HepG2 (cell line): ENCODE measurements around the gene DENND2D. TPM values are rescaled to one million over a fixed set of nuclear protein-coding genes. Genes with fewer than 3 reads are reported as not detected.

Experiments used
- AHR ChIP-seq: IDR thresholded peaks from 2 replicates; pipeline ENCODE4 v1.6.1; 2018; ENCODE audit warnings: missing genetic modification reagents, missing compliant biosample characterization
- CBX2 ChIP-seq, 2 experiments: fragments of 200-600 bp in 1 of 2; sonication (generic); formaldehyde crosslinking in 1 of 2; IDR thresholded peaks; 2 replicates each; pipeline versions ENCODE4 v1.7.0 to v1.8.1; 2018 to 2022; ENCODE audit warnings: low read depth in 2 of 2, low read length in 1 of 2, mild to moderate bottlenecking in 1 of 2, missing genetic modification reagents in 1 of 2
- CHD4 ChIP-seq: fragments of 200-600 bp; sonication (generic); IDR thresholded peaks from 2 replicates; pipeline ENCODE4 v1.7.0; 2017; ENCODE audit warnings: mild to moderate bottlenecking, low read length, borderline replicate concordance
- DPF2 ChIP-seq: sonication (generic); formaldehyde crosslinking; IDR thresholded peaks from 2 replicates; pipeline ENCODE4 v1.4.0; 2020; ENCODE audit warnings: mild to moderate bottlenecking, low read depth, missing genetic modification reagents, borderline replicate concordance
- ELF1 ChIP-seq: sonication (generic); formaldehyde crosslinking; IDR thresholded peaks from 2 replicates; pipeline ENCODE4 v1.4.0; 2020; ENCODE audit warnings: missing genetic modification reagents
- ELF3 ChIP-seq: IDR thresholded peaks from 2 replicates; pipeline ENCODE4 v1.6.1; 2016; ENCODE audit warnings: missing genetic modification reagents, missing compliant biosample characterization
- HNRNPL ChIP-seq: fragments of 200-400 bp; formaldehyde crosslinking; IDR thresholded peaks from 2 replicates; pipeline ENCODE4 v1.6.1; 2017; ENCODE audit warnings: mild to moderate bottlenecking, low read depth, low read length
- IKZF4 ChIP-seq: sonication (generic); formaldehyde crosslinking; IDR thresholded peaks from 2 replicates; pipeline ENCODE4 v1.5.1; 2020; ENCODE audit warnings: borderline replicate concordance, mild to moderate bottlenecking, low read depth, missing genetic modification reagents; ENCODE audit errors: not compliant biosample characterization
- MIXL1 ChIP-seq: IDR thresholded peaks from 2 replicates; pipeline ENCODE4 v1.6.1; 2016
- PBX2 ChIP-seq: IDR thresholded peaks from 2 replicates; pipeline ENCODE4 v1.6.1; 2016; ENCODE audit warnings: control low read depth
- PRDM15 ChIP-seq: sonication (generic); formaldehyde crosslinking; IDR thresholded peaks from 2 replicates; pipeline ENCODE4 v1.4.0; 2020; ENCODE audit warnings: missing genetic modification reagents
- RFX5 ChIP-seq: IDR thresholded peaks from 2 replicates; pipeline ENCODE4 v1.6.1; 2011; ENCODE audit warnings: low read depth, low read length, improper control_type of control experiment
- STAT5B ChIP-seq: sonication (generic); formaldehyde crosslinking; IDR thresholded peaks from 2 replicates; pipeline ENCODE4 v1.4.0; 2020; ENCODE audit warnings: missing genetic modification reagents
- ZNF350 ChIP-seq: sonication (generic); formaldehyde crosslinking; IDR thresholded peaks from 2 replicates; pipeline ENCODE4 v1.4.0; 2020; ENCODE audit warnings: mild to moderate bottlenecking, low read depth, missing genetic modification reagents, borderline replicate concordance
- ZNF570 ChIP-seq: sonication (generic); formaldehyde crosslinking; IDR thresholded peaks from 2 replicates; pipeline ENCODE4 v1.4.0; 2020; ENCODE audit warnings: mild to moderate bottlenecking, missing genetic modification reagents, borderline replicate concordance
- ZNF7 ChIP-seq: IDR thresholded peaks from 2 replicates; pipeline ENCODE4 v1.6.1; 2016; ENCODE audit warnings: missing biosample characterization, missing genetic modification reagents
- polyA plus RNA-seq, 8 experiments: library from polyadenylated mRNA; depleted of rRNA in 3 of 8; stranded (reverse) in 7 of 8; unstranded in 1 of 8; fragments of >200 nt; fragmentation: Illumina TruSeq in 4 of 8; extraction: Trizol in 4 of 8; gene quantifications; 2 replicates each; pipeline versions ENCODE4 v1.2.1 to v1.2.3, GENCODE V29; 2011 to 2016; ENCODE audit warnings: low read depth in 4 of 8, missing spikeins in 1 of 8, mixed read lengths in 1 of 8; ENCODE audit not compliant: insufficient read depth in 1 of 8
- total RNA-seq, 5 experiments: library from RNA; depleted of rRNA; stranded (reverse); fragments of >200 nt; fragmentation: Illumina TruSeq; extraction: Trizol; gene quantifications; 2 replicates each; pipeline ENCODE4 v1.2.3, GENCODE V29; 2016; ENCODE audit warnings: low read depth in 1 of 5
- TF ChIP-seq, protein P1 (sequence below): sonication (generic); formaldehyde crosslinking; IDR thresholded peaks from 2 replicates; pipeline ENCODE4 v1.4.0; 2020; ENCODE audit warnings: mild to moderate bottlenecking, low read depth, missing genetic modification reagents
- TF ChIP-seq, protein P2 (sequence below): sonication (generic); formaldehyde crosslinking; IDR thresholded peaks from 2 replicates; pipeline ENCODE4 v1.4.0; 2020; ENCODE audit warnings: missing genetic modification reagents, borderline replicate concordance

Gene DENND2D
- total and polyA plus RNA-seq, 2 of the 13 experiments (the other 11 are each of a cell fraction or from before 2014, with no cell fraction given), result 0.04 TPM; not detected in 1

DNA sequence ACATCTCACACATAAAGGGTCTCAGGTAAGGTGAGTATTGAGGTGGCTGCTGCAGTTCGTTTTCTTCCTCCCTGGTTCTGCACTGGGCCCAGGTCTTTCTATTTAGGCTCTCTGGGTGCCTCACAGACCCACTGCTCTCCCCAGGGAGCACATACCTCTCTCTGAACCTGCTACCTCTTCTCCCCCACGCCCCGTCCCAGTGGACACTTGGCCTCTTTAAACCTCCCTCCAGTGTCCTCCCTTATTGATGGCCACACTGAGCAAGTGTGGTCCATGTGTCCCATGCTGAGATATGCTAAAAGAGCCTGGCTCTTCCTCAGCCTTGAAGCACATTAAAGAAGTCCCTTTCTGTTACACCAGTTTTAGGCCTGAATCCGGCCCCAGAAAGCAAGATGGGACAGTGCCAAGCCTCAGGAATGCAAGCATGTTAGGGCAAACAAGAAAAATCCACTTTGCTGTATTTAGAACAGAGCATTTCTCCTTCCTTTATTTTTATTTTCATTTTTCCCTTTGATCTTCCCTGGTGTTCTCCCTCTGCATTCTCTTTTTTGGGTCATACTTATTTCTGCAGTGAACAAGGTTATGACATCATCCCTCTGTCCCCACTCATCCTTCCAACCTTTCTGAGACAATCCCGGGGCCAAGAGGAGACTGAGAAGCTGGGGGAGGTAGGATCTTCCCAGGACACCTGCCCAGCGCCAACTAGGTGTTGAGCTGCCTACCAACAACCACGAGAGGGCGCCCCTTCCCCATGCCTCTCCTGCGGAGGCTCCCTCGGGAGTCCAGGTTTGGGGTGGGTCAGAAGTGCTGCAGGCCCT lies 22.1 kb upstream of the DENND2D start (continued):
- TF ChIP-seq, protein P1, sequence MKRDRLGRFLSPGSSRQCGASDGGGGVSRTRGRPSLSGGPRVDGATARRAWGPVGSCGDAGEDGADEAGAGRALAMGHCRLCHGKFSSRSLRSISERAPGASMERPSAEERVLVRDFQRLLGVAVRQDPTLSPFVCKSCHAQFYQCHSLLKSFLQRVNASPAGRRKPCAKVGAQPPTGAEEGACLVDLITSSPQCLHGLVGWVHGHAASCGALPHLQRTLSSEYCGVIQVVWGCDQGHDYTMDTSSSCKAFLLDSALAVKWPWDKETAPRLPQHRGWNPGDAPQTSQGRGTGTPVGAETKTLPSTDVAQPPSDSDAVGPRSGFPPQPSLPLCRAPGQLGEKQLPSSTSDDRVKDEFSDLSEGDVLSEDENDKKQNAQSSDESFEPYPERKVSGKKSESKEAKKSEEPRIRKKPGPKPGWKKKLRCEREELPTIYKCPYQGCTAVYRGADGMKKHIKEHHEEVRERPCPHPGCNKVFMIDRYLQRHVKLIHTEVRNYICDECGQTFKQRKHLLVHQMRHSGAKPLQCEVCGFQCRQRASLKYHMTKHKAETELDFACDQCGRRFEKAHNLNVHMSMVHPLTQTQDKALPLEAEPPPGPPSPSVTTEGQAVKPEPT (CRISPR knock-in tag), result no peak
- TF ChIP-seq ZNF350 (CRISPR knock-in tag), result no peak; the same call in 1 of the 2 replicates
- no peak for TF ChIP-seq PBX2 (CRISPR knock-in tag)
- no peak for TF ChIP-seq MIXL1 (CRISPR knock-in tag)
- TF ChIP-seq HNRNPL, result no peak
- TF ChIP-seq PRDM15 (CRISPR knock-in tag), result no peak
- no peak for TF ChIP-seq RFX5
- no peak for TF ChIP-seq IKZF4 (CRISPR knock-in tag)
- no peak for TF ChIP-seq ELF1 (CRISPR knock-in tag)
- TF ChIP-seq STAT5B (CRISPR knock-in tag), result no peak
- no peak for TF ChIP-seq CBX2 (IDR thresholded peaks at IDR 0.05; ENCODE audit: low read depth, low read length)
- no peak for TF ChIP-seq CBX2 (CRISPR knock-in tag; IDR thresholded peaks at IDR 0.05; ENCODE audit: low read depth)
- TF ChIP-seq ZNF570, result no peak
- TF ChIP-seq CHD4, result no peak
- TF ChIP-seq, protein P2, sequence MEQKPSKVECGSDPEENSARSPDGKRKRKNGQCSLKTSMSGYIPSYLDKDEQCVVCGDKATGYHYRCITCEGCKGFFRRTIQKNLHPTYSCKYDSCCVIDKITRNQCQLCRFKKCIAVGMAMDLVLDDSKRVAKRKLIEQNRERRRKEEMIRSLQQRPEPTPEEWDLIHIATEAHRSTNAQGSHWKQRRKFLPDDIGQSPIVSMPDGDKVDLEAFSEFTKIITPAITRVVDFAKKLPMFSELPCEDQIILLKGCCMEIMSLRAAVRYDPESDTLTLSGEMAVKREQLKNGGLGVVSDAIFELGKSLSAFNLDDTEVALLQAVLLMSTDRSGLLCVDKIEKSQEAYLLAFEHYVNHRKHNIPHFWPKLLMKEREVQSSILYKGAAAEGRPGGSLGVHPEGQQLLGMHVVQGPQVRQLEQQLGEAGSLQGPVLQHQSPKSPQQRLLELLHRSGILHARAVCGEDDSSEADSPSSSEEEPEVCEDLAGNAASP, result peak; percentile 18; the same call in 1 of the 2 replicates
- no peak for TF ChIP-seq DPF2 (CRISPR knock-in tag)
- TF ChIP-seq ZNF7, result no peak
- TF ChIP-seq AHR, result no peak
- no peak for TF ChIP-seq ELF3
